A549 (cell line): ENCODE results near the gene CTXN1. TPM values are rescaled to one million over a fixed set of nuclear protein-coding genes. Genes with fewer than 3 reads are reported as not detected.
"Not testable (repeated sequence)": the region's sequence is repeated elsewhere in the genome, so short reads cannot be mapped to it uniquely, and the experiment has no call there.

Source experiments
- ATAC-seq, 2 experiments: fragments of 200-7000 bp in 1 of 2; fragments of >200 bp in 1 of 2; cut with Nextera tagmentation in 1 of 2; cut with Tn5 transposase in 1 of 2; 3 replicates each; pipeline versions ENCODE4 v1.8.0 to v1.9.1; 2018 to 2020; ENCODE audit warnings: mild to moderate bottlenecking in 1 of 2, moderate library complexity in 1 of 2
- CTCF ChIA-PET: fragments of 300-600 bp; sonication (Branson Sonifier 250); formaldehyde crosslinking; extraction: SDS; loops from one replicate; lab custom pipeline; 2021; ENCODE audit warnings: antibody characterized with exemption, inconsistent platforms; lab: Yijun Ruan, JAX
- POLR2A ChIA-PET: fragments of 350-600 bp; formaldehyde crosslinking; extraction: SDS; loops from one replicate; lab custom pipeline; 2021; ENCODE audit warnings: antibody characterized with exemption, inconsistent platforms; lab: Yijun Ruan, JAX
- DNase-seq, 2 experiments: peaks; one replicate each; pipeline versions ENCODE4 v3.0.0 to v3.0.0-alpha.2; 2011 to 2016; ENCODE audit warnings: low read depth in 1 of 2, low spot score in 1 of 2
- FAIRE-seq: peaks from 2 replicates; lab custom pipeline; 2011; peaks lifted over from hg19 to GRCh38; lab: Jason Lieb, UNC
- H3K27ac ChIP-seq, 2 experiments: fragments of >200 bp; sonication (Bioruptor Twin); formaldehyde crosslinking; 3 replicates each; pipeline ENCODE4 v1.5.1; 2016 to 2017
- H3K4me1 ChIP-seq: fragments of >200 bp; sonication (Bioruptor Twin); formaldehyde crosslinking; 3 replicates; pipeline ENCODE4 v1.6.1; 2016
- H3K4me2 ChIP-seq: fragments of >200 bp; sonication (Bioruptor Twin); formaldehyde crosslinking; 3 replicates; pipeline ENCODE4 v1.6.1; 2016
- H3K4me3 ChIP-seq: fragments of >200 bp; sonication (Bioruptor Twin); formaldehyde crosslinking; 3 replicates; pipeline ENCODE4 v1.5.1; 2016
- H3K9me3 ChIP-seq: fragments of >200 bp; sonication (Bioruptor Twin); formaldehyde crosslinking; 3 replicates; pipeline ENCODE4 v1.6.1; 2016
- CTCF ChIP-seq: fragments of >200 bp; sonication (Bioruptor Twin); formaldehyde crosslinking; IDR thresholded peaks from 3 replicates; pipeline ENCODE4 v1.5.1; 2016
- EP300 ChIP-seq, 2 experiments: fragments of >200 bp; sonication (Bioruptor Twin); formaldehyde crosslinking; IDR thresholded peaks; 2 replicates in 1 of 2; 3 replicates in 1 of 2; pipeline ENCODE4 v1.6.1; 2016 to 2017
- ESRRA ChIP-seq: fragments of 150-350 bp; IDR thresholded peaks from 2 replicates; pipeline ENCODE4 v1.6.1; 2014; ENCODE audit warnings: mild to moderate bottlenecking, low read length, borderline replicate concordance
- FOSL2 ChIP-seq, 2 experiments: fragments of 450-650 bp in 1 of 2; fragments of >200 bp in 1 of 2; sonication (Bioruptor Twin) in 1 of 2; formaldehyde crosslinking; IDR thresholded peaks; 2 replicates each; pipeline versions ENCODE4 v1.5.0 to v1.6.1; 2016 to 2020; ENCODE audit warnings: mild to moderate bottlenecking in 1 of 2, moderate library complexity in 1 of 2
- GATA3 ChIP-seq: IDR thresholded peaks from 2 replicates; pipeline ENCODE4 v1.6.1; 2012; ENCODE audit warnings: borderline replicate concordance
- HDAC2 ChIP-seq: fragments of 200-600 bp; sonication (generic); IDR thresholded peaks from 2 replicates; pipeline ENCODE4 v1.6.1; 2016
- JUN ChIP-seq, 2 experiments: fragments of >200 bp; sonication (Bioruptor Twin); formaldehyde crosslinking; IDR thresholded peaks; 2 replicates in 1 of 2; 3 replicates in 1 of 2; pipeline ENCODE4 v1.6.1; 2016 to 2017
- JUNB ChIP-seq: fragments of >200 bp; sonication (Bioruptor Twin); formaldehyde crosslinking; IDR thresholded peaks from 2 replicates; pipeline ENCODE4 v1.6.1; 2016
- MAX ChIP-seq: IDR thresholded peaks from 2 replicates; pipeline ENCODE4 v1.6.1; 2012
- POLR2AphosphoS2 ChIP-seq: conservative IDR thresholded peaks from 2 replicates; pipeline ENCODE4 v1.6.1; 2012; ENCODE audit warnings: low read length, improper control_type of control experiment, inconsistent platforms
- RAD21 ChIP-seq, 2 experiments: fragments of >200 bp in 1 of 2; sonication (Bioruptor Twin) in 1 of 2; formaldehyde crosslinking in 1 of 2; IDR thresholded peaks in 1 of 2; conservative IDR thresholded peaks in 1 of 2; 2 replicates in 1 of 2; 3 replicates in 1 of 2; pipeline ENCODE4 v1.6.1; 2012 to 2018; ENCODE audit warnings: inconsistent platforms in 1 of 2
- RFX5 ChIP-seq: fragments of 450-650 bp; IDR thresholded peaks from 2 replicates; pipeline ENCODE4 v1.7.1; 2014; ENCODE audit warnings: antibody characterized with exemption, mild to moderate bottlenecking, moderate library complexity
- RNF2 ChIP-seq: fragments of 200-600 bp; sonication (generic); IDR thresholded peaks from 2 replicates; pipeline ENCODE4 v1.6.1; 2016; ENCODE audit warnings: low read depth, mild to moderate bottlenecking, antibody characterized with exemption, moderate library complexity, borderline replicate concordance
- WGBS: methylation state at CpG from one replicate; pipeline ENCODE4 v1.1.6; 2017; ENCODE audit errors: missing lambda C conversion rate; 5-methylcytosine and 5-hydroxymethylcytosine counted together
- polyA plus RNA-seq, 4 experiments: library from polyadenylated mRNA; depleted of rRNA in 3 of 4; stranded (reverse); fragments of >200 nt; fragmentation: RNase III in 1 of 4; extraction: RNeasy Plus Mini Kit Qiagen cat#74134 plus additional on column Dnase treatment in 1 of 4; gene quantifications; 2 replicates in 3 of 4; 3 replicates in 1 of 4; pipeline ENCODE4 v1.2.3, GENCODE V29; 2011 to 2017
- TF ChIP-seq, protein P1 (sequence below): fragments of 250-450 bp; sonication (Bioruptor Pico); IDR thresholded peaks from 2 replicates; pipeline ENCODE4 v1.5.0; 2020; ENCODE audit warnings: low read depth, mild to moderate bottlenecking, moderate library complexity
- TF ChIP-seq, protein P2 (sequence below): IDR thresholded peaks from 2 replicates; pipeline ENCODE4 v1.6.1; 2012

Gene CTXN1
- polyA plus RNA-seq, 2 of the 4 experiments (the other 2 are of a cell fraction): 1.2 to 9.9 TPM

GRCh38 chr19:7930030-7930429 is 4.1 kb upstream of the CTXN1 start:
- H3K4me3 ChIP-seq; DNase-seq; ATAC-seq; H3K27ac ChIP-seq; H3K4me2 ChIP-seq; TF ChIP-seq FOSL2 (IDR thresholded peaks at IDR 0.05): not testable (repeated sequence)
- ChIA-PET POLR2A (interaction anchor here (3.2 kb wide), 1 partner anchor 14 kb away, joined by 20 read pairs; the partner anchor contains the start of gene TIMM44), CTCF (interaction anchor here (1.2 to 5.7 kb wide), 4 partner anchors 9 to 72 kb away, joined by 8 to 56 read pairs (median 10); partner anchors contain the start of gene TIMM44)
- 0 out of 2 replicates have a peak, but pooled peaks have one; percentile 5 for TF ChIP-seq FOSL2 (CRISPR knock-in tag; IDR thresholded peaks at IDR 0.05)
- TF ChIP-seq, all 56 proteins: peak for 1; not testable (repeated sequence) for 55
- FAIRE-seq, H3K9me3 ChIP-seq: not testable (repeated sequence)
- H3K4me1 ChIP-seq: peaks cover 22% of the 10 kb centered on the region
- 80% methylated on average over 9 of the region's 11 CpGs for WGBS

DNA sequence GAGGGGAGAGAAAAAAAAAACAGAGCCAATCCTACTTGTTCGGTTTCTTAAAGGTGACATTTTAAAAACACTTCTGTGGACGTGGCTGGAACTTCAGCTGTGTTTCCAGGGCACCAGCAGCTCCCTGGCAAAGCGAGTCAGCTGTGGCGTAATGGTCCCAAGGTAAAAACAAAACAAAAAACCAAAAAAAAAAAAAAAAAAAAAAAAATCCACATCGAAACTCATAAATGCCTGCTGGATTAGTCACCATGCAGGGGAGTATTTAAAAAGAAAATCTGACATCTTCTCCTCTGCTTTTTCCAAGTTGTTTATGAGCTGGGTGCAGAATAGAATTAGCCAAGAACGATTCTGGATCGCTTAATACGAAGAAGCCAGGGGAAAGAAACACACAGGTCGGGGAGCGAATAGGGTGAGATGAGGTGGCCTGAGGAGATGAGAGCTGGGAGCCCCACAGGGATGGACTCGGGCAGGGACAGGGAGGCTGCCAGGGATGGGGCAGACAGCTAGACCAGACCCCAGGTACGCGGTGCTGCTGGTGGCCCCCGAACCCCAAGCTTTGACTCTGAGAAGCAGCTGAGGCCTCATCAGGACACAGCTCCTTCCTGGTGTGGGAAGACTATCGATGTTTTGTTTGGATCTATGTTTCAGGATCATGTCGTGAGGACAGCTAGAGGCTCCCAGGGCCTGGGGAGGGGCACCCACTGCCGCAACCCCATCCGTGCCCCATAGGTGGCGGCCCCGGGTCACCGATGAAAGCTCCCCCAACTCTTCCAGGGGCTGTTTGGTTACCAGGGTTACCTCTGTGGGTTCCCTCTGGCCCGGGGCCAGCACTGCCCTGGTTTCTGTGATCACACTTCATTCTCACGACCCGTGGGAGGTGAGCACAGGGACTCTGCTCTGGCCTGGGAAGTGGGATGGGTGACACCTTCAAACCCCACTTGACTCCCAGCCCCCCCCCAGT is 3.1 kb upstream of the CTXN1 start:
- DNase-seq (peak; percentile 40 to 43), FAIRE-seq (no peak), ATAC-seq (peak; percentile 10 to 59; a peak in 4 of 6 replicates)
- ChIA-PET CTCF (interaction anchor here (1.2 to 5.7 kb wide), 5 partner anchors 8 to 73 kb away, joined by 8 to 56 read pairs (median 9); partner anchors contain the start of gene TIMM44), POLR2A (interaction anchor here (0.6 to 3.2 kb wide), 2 partner anchors 15 to 1348 kb away, joined by 6 to 20 read pairs; partner anchors contain the start of gene TIMM44)
- 52% methylated on average over 14 of the region's 24 CpGs for WGBS
- Histone ChIP-seq H3K4me3 (no peak overlapping the region), H3K4me2 (peak overlapping the region; percentile 26), H3K4me1 (peaks cover 22% of the 10 kb centered on the region), H3K9me3 (no peaks in the 10 kb centered on the region), H3K27ac (peak overlapping the region in 1 of 2 experiments; percentile 25; a peak in 2 of 6 replicates)
- TF ChIP-seq RAD21 (conservative IDR thresholded peaks at IDR 0.05 in 1 of 2, IDR thresholded peaks at IDR 0.05 in 1 of 2): peak in 1 of 2 experiments; percentile 23; a peak in 2 of 5 replicates
- TF ChIP-seq, protein P1, sequence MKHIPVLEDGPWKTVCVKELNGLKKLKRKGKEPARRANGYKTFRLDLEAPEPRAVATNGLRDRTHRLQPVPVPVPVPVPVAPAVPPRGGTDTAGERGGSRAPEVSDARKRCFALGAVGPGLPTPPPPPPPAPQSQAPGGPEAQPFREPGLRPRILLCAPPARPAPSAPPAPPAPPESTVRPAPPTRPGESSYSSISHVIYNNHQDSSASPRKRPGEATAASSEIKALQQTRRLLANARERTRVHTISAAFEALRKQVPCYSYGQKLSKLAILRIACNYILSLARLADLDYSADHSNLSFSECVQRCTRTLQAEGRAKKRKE: no peak

DNA sequence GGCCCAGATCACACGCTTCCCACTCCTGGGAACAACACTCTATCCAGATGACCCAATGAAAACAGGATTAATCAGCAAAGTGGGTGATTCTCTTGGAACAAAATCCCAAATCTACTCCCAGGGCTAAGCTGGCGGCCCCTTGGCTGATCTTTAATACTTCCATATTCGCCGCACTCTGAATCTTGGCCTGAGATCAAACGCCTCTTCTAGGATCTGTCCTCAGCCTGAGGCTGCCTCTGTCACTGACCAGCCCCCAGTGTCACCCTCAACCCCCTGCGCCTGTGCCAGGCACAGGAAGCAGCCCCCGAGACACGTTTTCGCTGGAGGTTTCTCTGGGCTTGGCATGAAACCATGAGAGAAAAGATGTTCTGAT is 2.4 kb upstream of the CTXN1 start:
- H3K4me1 ChIP-seq: peaks cover 22% of the 10 kb centered on the region

More for the DNA sequence above, 2.4 kb upstream of the CTXN1 start:
- POLR2A ChIA-PET: interaction anchor here (0.5 to 3.2 kb wide), 3 partner anchors 16 to 1347 kb away, joined by 3 to 20 read pairs (median 6); partner anchors contain the start of gene TIMM44
- no peak for ATAC-seq
- peak overlapping the region; percentile 26; the same call in 2 of the 3 replicates for H3K4me2 ChIP-seq
- TF ChIP-seq POLR2AphosphoS2: no peak
- no peak for TF ChIP-seq ESRRA
- no peak for TF ChIP-seq EP300 (IDR thresholded peaks at IDR 0.05)
- TF ChIP-seq GATA3: no peak
- TF ChIP-seq, protein P2, sequence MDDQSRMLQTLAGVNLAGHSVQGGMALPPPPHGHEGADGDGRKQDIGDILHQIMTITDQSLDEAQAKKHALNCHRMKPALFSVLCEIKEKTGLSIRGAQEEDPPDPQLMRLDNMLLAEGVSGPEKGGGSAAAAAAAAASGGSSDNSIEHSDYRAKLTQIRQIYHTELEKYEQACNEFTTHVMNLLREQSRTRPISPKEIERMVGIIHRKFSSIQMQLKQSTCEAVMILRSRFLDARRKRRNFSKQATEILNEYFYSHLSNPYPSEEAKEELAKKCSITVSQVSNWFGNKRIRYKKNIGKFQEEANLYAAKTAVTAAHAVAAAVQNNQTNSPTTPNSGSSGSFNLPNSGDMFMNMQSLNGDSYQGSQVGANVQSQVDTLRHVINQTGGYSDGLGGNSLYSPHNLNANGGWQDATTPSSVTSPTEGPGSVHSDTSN: no peak
- TF ChIP-seq FOSL2 (IDR thresholded peaks at IDR 0.05): no peak
- TF ChIP-seq FOSL2 (CRISPR knock-in tag; IDR thresholded peaks at IDR 0.05): no peak
- TF ChIP-seq MAX: no peak
- no peak for TF ChIP-seq RFX5
- no peak for TF ChIP-seq CTCF
- TF ChIP-seq JUNB: no peak
- no peak for TF ChIP-seq RNF2
- no peak for TF ChIP-seq JUN (IDR thresholded peaks at IDR 0.05)
- no peak for TF ChIP-seq HDAC2
- TF ChIP-seq, all 56 proteins: peak for 0
- WGBS: 81% methylated on average over 9 of the region's 9 CpGs
- no peak for DNase-seq
- CTCF ChIA-PET: interaction anchor here (1.2 to 5.7 kb wide), 4 partner anchors 9 to 75 kb away, joined by 3 to 56 read pairs (median 10); partner anchors contain the start of gene TIMM44
- Histone ChIP-seq H3K4me3 (no peak overlapping the region), H3K9me3 (no peaks in the 10 kb centered on the region), H3K27ac (0 out of 6 replicates have a peak overlapping the region, but pooled peaks of 1 of the 2 experiments have one; percentile 6)
- FAIRE-seq: no peak
